Activated CD4-positive, CD25-positive, alpha-beta regulatory T cell (primary cell): ENCODE results near the gene ZNF618.

Experiments used
- DNase-seq, 4 experiments: peaks; one replicate each; lab custom pipeline; 2025; lab: John Stamatoyannopoulos, UW

The ZNF618 gene

GRCh38 chr9:114060711-114061110, 184.6 kb downstream of the ZNF618 start:
- no peak for DNase-seq

GRCh38 chr9:114061292-114061691, 185.2 kb downstream of the ZNF618 start:
- no peak for DNase-seq

GRCh38 chr9:114061830-114062474, 185.8 kb downstream of the ZNF618 start:
- no peak for DNase-seq

GRCh38 chr9:114065304-114065703, 189.2 kb downstream of the ZNF618 start:
- no peak for DNase-seq

GRCh38 chr9:114069476-114070187, 193.5 kb downstream of the ZNF618 start:
- DNase-seq = no peak

GRCh38 chr9:114070188-114071103, 194.3 kb downstream of the ZNF618 start:
- no peak for DNase-seq

GRCh38 chr9:114071197-114071795, 195.2 kb downstream of the ZNF618 start:
- DNase-seq = no peak

- no peak for DNase-seq
Observed at GRCh38 chr9:114072184-114073140, 196.4 kb downstream of the ZNF618 start.

- no peak for DNase-seq
Observed at GRCh38 chr9:114075602-114076001, 199.5 kb downstream of the ZNF618 start.

- DNase-seq = no peak
Observed at GRCh38 chr9:114076237-114077161, 200.4 kb downstream of the ZNF618 start.

GRCh38 chr9:114077162-114077837, 201.2 kb downstream of the ZNF618 start:
- DNase-seq = no peak

- DNase-seq = no peak
Observed at GRCh38 chr9:114078021-114078780, 202.1 kb downstream of the ZNF618 start, which contains the start of gene AMBP. Gene AMBP, minus strand, starts transcription at chr9:114078300. Its CDS starts 91 bp downstream, at chr9:114078209.

GRCh38 chr9:114078781-114079156, 202.7 kb downstream of the ZNF618 start:
- no peak for DNase-seq

- DNase-seq = no peak
Observed at GRCh38 chr9:114080195-114080772, 204.2 kb downstream of the ZNF618 start.

GRCh38 chr9:114080773-114081440, 204.8 kb downstream of the ZNF618 start:
- no peak for DNase-seq

- no peak for DNase-seq
Observed at GRCh38 chr9:114081441-114082016, 205.4 kb downstream of the ZNF618 start.
